GM23338 (cell line): ENCODE results near the gene COL9A2.
A peak's percentile ranks its signal among the peaks of the same experiment; 100 is the strongest.

Experiments used
- CREB1 ChIP-seq: fragments of 250-450 bp; sonication (Bioruptor Pico); IDR thresholded peaks from 2 replicates; pipeline ENCODE4 v1.5.0; 2020; ENCODE audit warnings: low read depth, mild to moderate bottlenecking, moderate library complexity
- EZH2 ChIP-seq: fragments of 200-600 bp; sonication (generic); IDR thresholded peaks from one replicate; pipeline ENCODE4 v1.8.0; 2017; ENCODE audit warnings: antibody characterized with exemption, mild to moderate bottlenecking, low read depth; ENCODE audit not compliant: unreplicated experiment
- EZH2phosphoT487 ChIP-seq: fragments of 200-600 bp; sonication (generic); IDR thresholded peaks from one replicate; pipeline ENCODE4 v1.8.1; 2018; ENCODE audit warnings: antibody characterized with exemption; ENCODE audit not compliant: unreplicated experiment
- POLR2AphosphoS5 ChIP-seq: IDR thresholded peaks from 2 replicates; pipeline ENCODE4 v1.6.1; 2016; ENCODE audit warnings: antibody characterized with exemption, low read depth
- TF ChIP-seq, protein P1 (sequence below), 2 experiments: fragments of 200-600 bp in 1 of 2; sonication (generic) in 1 of 2; conservative IDR thresholded peaks; 2 replicates each; pipeline versions ENCODE4 v1.5.1 to v1.6.1; 2016 to 2017; ENCODE audit warnings: antibody characterized with exemption in 2 of 2, low read depth in 2 of 2, mild to moderate bottlenecking in 2 of 2, moderate library complexity in 1 of 2
- TF ChIP-seq, protein P2 (sequence below): IDR thresholded peaks from one replicate; pipeline ENCODE4 v1.6.1; 2018; ENCODE audit warnings: antibody characterized with exemption; ENCODE audit not compliant: unreplicated experiment
- TF ChIP-seq, protein P3 (sequence below): IDR thresholded peaks from 2 replicates; pipeline ENCODE4 v1.6.1; 2016; ENCODE audit warnings: antibody characterized with exemption

GRCh38 chr1:40315239-40315794, 1.8 kb downstream of the COL9A2 start:
- TF ChIP-seq EZH2 (no peak), POLR2AphosphoS5 (no peak), EZH2phosphoT487 (no peak), CREB1 (CRISPR knock-in tag) (0 out of 2 replicates have a peak, but pooled peaks have one; percentile 31)
- TF ChIP-seq, protein P1, sequence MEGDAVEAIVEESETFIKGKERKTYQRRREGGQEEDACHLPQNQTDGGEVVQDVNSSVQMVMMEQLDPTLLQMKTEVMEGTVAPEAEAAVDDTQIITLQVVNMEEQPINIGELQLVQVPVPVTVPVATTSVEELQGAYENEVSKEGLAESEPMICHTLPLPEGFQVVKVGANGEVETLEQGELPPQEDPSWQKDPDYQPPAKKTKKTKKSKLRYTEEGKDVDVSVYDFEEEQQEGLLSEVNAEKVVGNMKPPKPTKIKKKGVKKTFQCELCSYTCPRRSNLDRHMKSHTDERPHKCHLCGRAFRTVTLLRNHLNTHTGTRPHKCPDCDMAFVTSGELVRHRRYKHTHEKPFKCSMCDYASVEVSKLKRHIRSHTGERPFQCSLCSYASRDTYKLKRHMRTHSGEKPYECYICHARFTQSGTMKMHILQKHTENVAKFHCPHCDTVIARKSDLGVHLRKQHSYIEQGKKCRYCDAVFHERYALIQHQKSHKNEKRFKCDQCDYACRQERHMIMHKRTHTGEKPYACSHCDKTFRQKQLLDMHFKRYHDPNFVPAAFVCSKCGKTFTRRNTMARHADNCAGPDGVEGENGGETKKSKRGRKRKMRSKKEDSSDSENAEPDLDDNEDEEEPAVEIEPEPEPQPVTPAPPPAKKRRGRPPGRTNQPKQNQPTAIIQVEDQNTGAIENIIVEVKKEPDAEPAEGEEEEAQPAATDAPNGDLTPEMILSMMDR (conservative IDR thresholded peaks at IDR 0.05; ENCODE audit: low read depth in 2 of 2), result peak; percentile 71
- TF ChIP-seq, protein P2, sequence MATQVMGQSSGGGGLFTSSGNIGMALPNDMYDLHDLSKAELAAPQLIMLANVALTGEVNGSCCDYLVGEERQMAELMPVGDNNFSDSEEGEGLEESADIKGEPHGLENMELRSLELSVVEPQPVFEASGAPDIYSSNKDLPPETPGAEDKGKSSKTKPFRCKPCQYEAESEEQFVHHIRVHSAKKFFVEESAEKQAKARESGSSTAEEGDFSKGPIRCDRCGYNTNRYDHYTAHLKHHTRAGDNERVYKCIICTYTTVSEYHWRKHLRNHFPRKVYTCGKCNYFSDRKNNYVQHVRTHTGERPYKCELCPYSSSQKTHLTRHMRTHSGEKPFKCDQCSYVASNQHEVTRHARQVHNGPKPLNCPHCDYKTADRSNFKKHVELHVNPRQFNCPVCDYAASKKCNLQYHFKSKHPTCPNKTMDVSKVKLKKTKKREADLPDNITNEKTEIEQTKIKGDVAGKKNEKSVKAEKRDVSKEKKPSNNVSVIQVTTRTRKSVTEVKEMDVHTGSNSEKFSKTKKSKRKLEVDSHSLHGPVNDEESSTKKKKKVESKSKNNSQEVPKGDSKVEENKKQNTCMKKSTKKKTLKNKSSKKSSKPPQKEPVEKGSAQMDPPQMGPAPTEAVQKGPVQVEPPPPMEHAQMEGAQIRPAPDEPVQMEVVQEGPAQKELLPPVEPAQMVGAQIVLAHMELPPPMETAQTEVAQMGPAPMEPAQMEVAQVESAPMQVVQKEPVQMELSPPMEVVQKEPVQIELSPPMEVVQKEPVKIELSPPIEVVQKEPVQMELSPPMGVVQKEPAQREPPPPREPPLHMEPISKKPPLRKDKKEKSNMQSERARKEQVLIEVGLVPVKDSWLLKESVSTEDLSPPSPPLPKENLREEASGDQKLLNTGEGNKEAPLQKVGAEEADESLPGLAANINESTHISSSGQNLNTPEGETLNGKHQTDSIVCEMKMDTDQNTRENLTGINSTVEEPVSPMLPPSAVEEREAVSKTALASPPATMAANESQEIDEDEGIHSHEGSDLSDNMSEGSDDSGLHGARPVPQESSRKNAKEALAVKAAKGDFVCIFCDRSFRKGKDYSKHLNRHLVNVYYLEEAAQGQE, result no peak
- TF ChIP-seq, protein P3, sequence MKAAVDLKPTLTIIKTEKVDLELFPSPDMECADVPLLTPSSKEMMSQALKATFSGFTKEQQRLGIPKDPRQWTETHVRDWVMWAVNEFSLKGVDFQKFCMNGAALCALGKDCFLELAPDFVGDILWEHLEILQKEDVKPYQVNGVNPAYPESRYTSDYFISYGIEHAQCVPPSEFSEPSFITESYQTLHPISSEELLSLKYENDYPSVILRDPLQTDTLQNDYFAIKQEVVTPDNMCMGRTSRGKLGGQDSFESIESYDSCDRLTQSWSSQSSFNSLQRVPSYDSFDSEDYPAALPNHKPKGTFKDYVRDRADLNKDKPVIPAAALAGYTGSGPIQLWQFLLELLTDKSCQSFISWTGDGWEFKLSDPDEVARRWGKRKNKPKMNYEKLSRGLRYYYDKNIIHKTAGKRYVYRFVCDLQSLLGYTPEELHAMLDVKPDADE, result no peak
